Stimulated activated CD4-positive, alpha-beta T cell treated with anti-CD3 and anti-CD28 coated beads, Interleukin-4, amount 100 ng/mL, for 4 hours (primary cell): ENCODE measurements around the gene DPP4.

ENCODE experiments used
- DNase-seq, 2 experiments: peaks; one replicate each; pipeline ENCODE4 v3.0.0-alpha.2; 2020

The DPP4 gene

GRCh38 chr2:161952783-161953191, 121.2 kb downstream of the DPP4 start:
- no peak for DNase-seq

GRCh38 chr2:161947836-161948235, 126.2 kb downstream of the DPP4 start:
- no peak for DNase-seq

GRCh38 chr2:161947406-161947805, 126.6 kb downstream of the DPP4 start:
- no peak for DNase-seq

- DNase-seq: no peak
These were observed 127.4 kb downstream of the DPP4 start for GRCh38 chr2:161946489-161947107.

GRCh38 chr2:161943011-161943410, 131.0 kb downstream of the DPP4 start:
- no peak for DNase-seq
